ENCODE results near the gene GPR75.
"Not testable (repeated sequence)": the region's sequence is repeated elsewhere in the genome, so short reads cannot be mapped to it uniquely, and the experiment has no call there.

The GPR75 gene

DNA sequence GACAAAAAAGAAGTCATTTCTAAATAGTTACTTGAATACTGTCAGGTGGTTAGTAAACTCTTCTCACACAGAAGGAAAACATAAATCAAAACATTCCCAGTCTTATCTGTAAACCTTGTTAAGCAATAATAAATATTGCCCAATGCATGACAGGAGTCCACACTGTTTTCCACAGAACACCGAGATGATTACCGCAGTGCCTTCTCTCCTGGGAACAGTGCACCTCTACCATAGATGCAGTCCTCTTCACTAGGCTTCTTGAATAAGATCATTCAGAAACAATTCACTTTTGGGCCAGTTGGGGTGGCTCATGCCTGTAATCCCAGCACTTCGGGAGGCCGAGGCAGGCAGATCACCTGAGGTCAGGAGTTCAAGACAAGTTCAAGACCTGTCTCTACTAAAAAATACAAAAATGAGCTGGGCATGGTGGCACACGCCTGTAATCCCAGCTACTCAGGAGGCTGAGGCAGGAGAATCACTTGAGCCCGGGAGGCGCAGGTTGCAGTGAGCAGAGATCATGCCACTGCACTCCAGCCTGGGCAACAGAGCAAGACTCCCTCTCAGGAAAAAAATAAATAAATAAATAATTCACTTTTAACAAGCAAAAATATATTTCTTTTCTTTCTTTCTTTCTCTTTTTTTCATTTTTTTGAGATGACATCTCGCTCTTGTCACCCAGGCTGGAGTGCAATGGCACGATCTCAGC, 8.6 kb downstream of the GPR75 start:
- not testable (repeated sequence) for DNase-seq

DNA sequence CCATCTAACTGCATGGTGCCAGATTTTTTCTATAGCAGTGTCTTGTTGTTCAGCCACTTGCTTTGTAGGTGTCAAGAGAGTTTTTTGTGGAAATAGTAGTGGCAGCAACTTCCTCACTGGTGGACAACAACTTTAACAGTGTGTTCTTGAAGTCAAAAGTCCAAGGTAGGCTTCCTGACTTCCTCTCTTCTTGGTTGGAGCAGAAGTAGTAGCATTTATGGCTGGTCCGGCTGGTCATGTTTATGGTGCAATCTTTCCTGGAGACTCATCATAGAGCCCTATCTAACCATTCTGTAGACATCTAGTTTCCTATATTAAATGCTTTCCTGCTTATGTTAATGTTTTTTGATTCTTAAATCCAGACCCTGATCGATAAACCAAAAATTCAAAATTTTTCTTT, 11.7 kb downstream of the GPR75 start:
- DNase-seq, result no peak

DNA sequence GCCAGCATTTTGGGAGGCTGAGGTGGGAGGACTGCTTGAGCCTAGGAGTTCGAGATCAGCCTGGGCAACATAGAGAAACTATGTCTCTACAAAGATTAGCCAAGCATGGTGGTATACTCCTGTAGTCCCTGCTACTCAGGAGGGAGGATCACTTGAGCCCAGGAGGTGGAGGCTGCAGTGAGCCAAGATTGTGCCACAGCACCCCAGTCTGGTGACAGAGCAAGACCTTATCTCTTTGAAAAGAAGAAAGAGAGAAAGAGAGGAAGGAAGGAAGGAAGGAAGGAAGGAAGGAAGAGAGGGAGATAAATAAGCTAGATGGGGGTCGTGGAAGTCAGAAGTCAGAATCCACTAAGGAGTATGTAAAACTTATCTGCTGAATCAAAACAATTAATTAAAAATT, 16.2 kb downstream of the GPR75 start:
- DNase-seq, result no peak

DNA sequence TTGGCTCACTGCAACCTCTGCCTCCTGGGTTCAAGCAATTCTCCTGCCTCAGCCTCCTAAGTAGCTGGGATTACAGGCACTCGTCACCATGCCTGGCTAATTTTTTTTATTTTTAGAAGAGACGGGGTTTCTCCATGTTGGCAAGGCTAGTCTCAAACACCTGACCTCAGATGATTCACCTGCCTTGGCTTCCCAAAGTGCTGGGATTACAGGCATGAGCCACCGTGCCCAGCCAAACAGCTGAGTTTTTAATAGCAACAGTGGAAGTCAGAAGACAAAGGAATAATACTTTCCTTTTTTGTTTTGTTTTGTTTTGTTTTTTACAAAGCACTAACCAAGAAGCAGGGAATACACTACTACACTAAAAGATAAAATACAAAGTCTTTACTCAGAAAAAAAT, 16.9 kb downstream of the GPR75 start:
- no peak for DNase-seq

DNA sequence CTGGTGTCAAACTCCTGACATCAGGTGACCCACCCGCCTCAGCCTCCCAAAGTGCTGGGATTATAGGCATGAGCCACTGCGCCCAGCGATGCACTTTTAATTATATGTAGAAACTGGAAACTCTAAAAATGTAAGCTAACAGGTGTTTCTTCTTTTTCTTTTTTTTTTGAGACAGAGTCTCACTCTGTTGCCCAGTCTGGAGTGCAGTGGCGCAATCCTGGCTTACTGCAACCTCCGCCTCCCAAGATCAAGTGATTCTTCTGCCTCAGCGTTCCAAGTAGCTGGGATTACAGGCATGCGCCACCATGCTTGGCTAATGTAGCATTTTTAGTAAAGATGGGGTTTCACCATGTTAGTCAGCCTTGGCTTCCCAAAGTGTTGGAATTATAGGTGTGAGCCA, 18.1 kb downstream of the GPR75 start:
- DNase-seq, result not testable (repeated sequence)

DNA sequence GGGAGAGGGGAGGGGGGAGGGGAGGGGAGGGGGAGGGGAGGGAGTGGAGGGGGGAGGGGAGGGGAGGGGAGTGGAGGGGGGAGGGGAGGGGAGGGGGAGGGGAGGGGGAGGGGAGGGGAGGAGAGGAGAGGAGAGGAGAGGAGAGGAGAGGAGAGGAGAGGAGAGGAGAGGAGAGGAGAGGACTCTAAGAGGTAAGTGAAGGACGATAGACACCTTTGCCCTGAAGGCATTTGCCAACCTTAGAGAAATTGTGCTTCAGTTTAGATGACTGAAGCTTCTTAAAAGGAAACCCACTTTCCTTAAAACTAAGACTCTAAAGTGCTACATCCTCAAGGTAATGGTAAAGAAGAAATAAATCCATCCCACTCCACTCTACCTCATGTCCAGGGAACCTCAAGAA, 19.2 kb downstream of the GPR75 start:
- DNase-seq, result no peak

DNA sequence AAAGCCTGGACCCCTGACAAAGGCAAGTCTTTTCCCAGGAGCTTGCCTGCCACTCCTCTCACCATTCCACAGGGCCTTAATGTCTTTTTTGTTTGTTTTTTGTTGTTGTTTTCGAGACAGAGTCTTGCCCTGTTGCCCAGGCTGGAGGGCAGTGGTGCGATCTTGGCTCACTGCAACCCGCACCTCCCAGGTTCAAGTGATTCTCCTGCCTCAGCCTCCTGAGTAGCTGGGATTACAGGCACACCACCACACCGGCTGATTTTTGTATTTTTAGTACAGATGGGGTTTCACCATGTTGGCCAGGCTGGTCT, 29.8 kb downstream of the GPR75 start:
- DNase-seq, result not testable (repeated sequence)

DNA sequence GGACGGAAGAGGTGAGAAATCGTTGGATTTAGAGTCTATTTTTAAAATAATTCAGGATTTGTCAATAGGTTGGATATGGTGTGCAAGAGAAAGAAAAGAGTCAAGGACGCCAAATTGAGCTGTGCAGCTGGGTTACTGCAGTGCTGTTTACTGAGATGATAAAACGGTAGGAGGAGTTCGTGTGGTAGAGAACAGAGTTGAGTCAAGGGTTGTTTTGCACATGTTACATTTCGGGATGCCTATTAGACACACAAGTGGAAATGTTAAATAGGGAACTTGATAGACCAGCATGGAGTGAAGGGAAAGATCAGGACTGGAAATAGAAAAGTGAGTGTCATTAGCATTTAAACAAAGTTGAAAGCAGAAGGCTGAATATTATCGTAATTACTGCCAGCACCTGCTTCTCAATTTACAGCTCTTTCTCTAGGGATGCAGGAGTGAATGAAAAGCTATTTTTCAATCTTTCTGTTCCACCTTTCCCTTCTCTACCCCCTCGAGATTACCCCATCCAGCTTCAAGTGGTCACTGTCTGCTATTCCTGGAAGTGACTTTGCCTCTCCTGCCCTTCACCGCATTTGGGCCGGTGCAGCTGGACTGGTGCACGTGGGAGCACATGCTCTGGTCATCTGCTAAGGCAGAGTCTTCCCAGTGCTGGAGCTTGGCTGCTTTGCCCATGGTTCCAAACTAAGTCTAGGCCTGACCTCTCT, 30.3 kb downstream of the GPR75 start:
- no peak for DNase-seq

DNA sequence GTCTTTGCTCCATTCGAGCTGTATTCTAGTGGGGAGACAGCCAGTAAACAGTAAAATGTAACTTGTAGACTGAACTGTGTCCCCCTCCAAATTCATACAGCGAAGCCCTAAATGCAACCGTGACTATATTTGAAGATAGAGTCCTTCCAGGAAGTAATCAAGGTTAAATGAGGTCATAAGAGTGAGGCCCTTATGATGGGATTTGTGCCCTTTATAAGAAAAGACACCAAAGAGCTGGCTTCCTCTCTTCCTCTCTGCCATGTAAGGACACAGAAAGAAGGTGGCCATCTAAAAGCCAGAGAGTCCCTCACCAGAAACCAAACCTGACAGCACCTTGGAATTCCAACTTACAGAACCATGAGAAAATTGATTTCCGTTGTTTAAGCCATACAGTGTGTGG, 31.4 kb downstream of the GPR75 start:
- DNase-seq, result no peak

DNA sequence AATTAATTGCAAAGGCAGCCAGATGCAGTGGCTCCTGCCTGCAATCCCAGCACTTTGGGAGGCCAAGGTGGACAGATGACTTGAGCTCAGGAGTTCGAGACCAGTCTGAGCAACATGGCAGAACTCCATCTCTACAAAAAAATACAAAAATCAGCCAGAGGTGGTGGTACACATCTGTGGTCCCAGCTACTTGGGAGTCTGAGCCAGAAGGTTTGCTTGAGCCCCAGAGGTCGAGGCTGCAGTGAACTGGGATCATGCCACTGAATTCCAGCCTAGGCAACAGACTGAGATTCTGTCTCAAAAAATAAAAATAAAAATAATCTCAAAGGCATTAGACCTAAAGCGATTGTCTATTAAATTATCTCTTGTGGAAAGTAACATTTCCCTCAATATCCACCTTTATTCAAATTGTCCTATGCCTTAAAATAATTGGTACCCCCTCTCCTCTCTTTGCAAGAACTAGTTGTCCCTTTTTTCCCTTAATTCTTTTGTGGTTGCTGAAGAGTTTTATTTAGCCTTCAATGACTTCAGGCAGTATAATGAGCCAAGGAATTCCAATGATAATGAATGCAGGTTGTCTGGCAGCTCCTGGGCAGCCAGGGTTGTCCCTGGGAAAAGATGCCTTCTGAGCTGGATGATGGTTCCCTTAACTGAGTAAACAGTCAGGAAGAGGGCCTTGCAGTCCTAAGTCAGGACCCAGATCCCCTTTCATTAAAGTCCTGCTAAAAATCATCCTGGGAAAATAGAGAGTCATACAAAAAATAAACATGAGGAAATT, 32.2 kb downstream of the GPR75 start:
- no peak for DNase-seq

DNA sequence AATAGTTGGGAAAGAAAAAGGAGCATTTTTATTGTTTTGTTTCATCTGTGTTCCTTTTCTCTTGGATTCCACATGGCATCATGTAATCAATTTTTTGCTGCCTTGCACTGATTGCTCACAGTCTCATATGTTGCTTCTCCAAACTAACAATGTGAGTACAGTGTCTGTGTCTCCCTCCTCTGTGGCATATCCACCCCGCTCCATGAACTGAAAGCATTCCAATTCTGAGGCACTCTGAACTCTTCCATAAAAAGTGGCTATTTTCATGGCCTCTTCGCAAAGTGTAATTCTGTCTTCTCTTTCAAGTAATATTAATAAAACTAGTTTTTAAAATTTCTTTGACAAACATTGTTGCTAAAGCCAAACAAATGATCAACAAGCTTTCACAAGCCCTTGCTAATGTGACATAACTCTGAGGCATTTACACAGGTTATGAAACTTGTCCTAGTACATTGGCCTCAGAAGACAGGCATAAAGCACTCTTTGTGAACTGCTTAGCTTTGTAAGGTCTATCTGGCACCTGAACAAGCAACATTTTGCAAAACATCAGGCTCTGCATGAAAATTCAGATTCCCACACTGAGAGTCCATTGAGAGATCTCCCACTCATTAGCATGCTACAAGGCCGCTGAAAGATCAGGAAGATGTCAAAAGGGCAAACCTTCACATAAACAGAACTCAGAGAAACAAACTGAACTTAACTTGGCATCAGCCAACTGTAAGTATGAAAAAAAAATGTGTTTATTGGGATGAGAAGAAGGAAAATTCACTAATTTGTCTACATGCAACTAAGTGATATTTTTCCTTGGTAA, 33.0 kb downstream of the GPR75 start:
- no peak for DNase-seq

DNA sequence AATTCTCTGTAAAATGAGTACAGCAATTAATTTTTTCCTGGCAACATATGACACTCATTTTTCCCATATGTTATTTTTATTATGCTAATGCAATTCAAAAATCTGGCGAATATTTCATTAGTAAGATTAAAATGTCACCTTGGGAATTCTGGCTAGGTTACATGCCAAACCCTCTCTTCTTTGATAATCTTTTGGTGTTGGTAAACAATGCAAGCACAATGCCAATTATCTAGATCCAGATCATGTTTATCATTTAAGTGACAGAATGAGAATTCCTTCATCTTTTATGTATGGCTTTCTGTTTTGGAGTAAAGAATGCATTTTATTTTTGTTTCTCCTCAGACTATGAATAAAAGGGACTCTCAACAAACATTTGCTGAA, 33.7 kb downstream of the GPR75 start:
- no peak for DNase-seq

DNA sequence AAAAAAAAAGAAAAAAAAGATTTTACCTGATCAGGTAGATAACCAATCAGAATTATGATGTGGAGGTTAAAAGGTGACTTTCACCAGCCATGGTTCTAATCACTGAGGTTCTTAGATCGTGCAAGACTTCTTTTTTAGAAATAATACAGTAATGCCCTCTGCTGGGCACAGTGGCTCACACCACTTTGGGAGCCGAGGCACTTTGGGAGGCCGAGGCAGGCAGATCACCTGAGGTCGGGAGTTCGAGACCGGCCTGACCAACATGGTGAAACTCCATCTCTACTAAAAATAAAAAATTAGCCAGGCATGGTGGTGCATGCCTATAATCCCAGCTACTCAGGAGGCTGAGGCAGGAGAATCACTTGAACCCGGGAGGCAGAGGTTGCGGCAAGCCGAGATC, 36.1 kb downstream of the GPR75 start:
- not testable (repeated sequence) for DNase-seq

DNA sequence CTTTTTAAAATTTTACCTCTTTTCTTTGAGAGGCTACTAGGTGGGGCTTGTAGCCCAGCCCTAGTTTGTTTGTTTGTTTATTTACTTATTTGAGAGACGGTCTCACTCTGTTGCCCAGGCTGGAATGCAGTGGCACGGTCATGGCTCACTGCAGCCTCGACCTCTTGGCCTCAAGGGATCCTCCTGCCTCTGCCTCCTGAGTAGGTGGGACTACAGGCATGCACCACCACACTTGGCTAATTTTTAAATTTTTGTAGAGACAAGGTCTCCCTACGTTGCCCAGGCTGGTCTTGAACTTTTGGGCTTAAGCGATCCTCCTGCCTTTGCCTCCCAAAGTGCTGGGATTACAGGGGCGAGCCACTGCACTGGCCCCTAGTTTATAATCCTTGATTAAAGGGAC, 38.0 kb downstream of the GPR75 start:
- no peak for DNase-seq

DNA sequence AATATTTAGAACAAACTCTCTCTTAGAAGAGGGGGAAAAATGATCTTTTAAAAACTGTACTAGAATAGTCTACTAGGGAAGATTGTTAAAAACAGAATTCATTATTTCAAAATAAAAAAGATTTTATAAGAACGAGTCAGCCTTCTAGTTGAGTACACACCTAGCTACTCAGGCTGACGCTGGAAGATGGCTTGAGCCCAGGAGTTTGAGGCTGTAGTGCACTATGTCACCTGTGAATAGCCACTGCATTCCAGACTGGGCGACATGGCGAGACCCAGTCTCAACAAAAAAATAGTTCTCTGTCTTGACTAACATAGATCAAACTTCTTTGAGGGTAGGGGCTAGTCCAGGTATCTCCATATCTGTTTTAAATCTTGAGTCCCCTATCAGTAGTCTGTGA, 39.1 kb downstream of the GPR75 start:
- no peak for DNase-seq

DNA sequence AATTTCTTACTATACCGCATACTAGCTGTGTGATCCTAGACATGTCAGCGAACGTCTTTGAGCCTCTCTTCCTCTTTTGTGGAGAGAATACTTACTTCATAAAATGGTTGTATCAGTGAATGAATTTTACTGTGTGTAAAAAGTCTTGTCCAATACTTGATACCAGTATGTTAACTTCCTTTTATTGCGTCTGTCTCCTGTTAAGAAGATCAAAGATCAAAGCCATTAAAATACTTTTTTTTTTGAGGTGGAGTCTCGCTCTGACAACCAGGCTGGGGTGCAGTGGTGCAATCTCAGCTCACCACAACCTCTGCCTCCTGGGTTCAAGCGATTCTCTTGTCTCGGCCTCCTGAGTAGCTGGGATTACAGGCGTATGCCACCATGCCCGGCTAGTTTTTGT, 39.7 kb downstream of the GPR75 start:
- no peak for DNase-seq

DNA sequence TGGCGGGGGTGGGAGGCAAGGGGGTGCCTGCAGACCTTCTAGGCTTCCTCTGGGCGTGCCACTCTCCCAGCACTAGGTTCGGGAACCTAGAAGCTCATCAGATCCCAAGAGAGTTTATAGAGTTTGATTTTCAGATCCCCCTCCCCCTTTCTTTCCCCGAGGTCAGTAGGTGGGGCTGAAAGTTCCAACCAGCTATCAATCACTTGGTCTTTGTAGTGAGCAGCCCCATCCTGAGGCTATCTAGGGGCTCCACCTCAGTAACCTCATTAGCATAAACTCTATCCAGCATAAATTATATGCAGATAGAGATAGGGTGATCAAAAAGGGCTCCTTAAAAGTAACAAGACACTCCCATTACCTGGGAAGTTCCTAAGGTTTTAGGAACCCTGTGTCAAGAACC, 40.1 kb downstream of the GPR75 start:
- no peak for DNase-seq

DNA sequence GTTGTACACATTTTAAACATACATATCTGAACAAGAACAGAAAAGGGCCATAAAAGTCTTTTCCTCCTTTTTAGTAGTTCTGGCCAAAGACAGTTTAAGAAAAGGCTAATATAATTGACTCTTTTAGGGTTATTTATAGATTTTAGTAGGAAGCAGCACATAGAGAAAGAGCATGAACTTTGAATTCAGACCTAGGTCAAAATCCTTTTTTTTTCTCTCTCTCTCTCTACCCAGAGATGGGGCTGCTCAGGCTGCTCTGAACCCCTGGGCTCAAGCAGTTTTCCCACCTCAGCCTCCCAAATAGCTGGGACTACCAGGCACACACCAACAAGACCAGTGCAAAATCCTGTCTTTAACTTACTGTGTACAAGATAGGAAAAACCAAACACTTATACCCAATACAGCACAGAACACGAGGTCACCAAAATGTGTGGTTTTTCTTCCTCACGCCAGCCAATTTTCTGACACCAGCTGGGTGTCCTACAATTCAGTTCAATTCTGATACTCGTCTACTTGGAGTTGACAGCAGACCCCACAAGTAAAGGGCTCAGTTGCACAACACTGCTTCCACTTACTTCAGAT, 40.8 kb downstream of the GPR75 start:
- DNase-seq, result no peak

DNA sequence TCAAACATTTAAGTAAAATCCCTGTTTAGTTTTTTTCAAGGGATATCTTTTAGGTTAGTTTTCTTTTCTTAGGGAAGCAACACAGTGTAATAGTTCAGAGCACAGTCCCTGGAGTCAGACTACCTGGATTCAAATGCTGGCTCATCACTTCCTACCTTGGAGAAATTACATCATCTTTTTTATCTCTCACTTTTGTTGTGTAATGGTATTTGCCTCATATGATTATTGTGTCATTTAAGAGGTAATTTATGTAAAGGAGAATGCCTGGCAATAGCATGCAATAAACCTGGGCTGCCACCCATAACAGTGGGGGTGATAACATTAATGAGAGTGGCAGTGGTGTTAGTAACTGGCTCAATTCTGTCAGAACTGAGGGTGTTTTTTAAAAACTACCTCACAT, 46.6 kb downstream of the GPR75 start:
- no peak for DNase-seq

DNA sequence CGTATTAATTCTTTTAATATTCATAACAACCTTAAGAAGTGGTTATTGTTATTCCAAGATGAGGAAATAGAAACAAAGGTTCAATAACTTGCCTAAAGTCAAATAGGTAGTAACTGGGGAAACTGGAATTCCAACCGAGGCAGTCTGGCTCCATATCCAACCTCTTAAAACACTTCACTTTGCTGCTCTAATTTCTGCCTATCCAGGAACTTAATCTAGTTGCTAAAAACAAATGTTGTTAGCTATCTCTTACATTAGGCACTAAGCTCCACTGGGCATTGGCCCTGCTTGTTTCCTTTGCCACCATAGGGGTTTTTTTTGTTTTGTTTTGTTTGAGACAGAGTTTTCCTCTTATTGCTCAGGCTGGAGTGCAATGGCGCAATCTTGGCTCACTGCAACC, 48.2 kb downstream of the GPR75 start:
- no peak for DNase-seq
